Suppressor macrophage (primary cell): ENCODE data around the gene DOCK4.
"Not testable (repeated sequence)": the region's sequence is repeated elsewhere in the genome, so short reads cannot be mapped to it uniquely, and the experiment has no call there.

Source experiments
- DNase-seq, 4 experiments: peaks; one replicate each; pipeline ENCODE4 v3.0.0-alpha.2; 2020 to 2022

DOCK4 gene

GRCh38 chr7:111952783-111953182 is 253.4 kb downstream of the DOCK4 start:
- DNase-seq = no peak

DNA sequence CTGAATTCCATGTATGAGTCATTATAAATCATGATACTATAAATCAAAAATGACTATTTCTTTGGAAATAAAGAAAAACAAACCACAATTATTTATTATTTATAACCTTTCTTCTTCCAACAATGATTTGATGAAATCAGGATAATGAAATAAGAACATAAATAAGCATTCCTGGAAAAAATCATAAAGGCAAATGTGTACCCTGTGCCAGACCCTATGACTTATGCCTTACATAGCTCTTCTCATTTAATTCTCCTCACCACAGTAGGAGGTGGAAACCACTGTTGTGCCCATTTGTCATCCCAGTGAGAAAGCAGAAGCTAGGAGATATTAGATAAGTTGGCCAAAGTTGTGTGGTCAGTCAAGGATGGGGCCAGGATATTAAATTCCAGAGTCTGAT is 255.1 kb downstream of the DOCK4 start:
- peak in 1 of 4 experiments; percentile 32 for DNase-seq

- DNase-seq = peak in 1 of 4 experiments; percentile 17
These were observed 263.6 kb downstream of the DOCK4 start for GRCh38 chr7:111942450-111943081.

- DNase-seq = no peak
These were observed 269.0 kb downstream of the DOCK4 start for GRCh38 chr7:111937163-111937562.

- DNase-seq = no peak
These were observed 272.6 kb downstream of the DOCK4 start for GRCh38 chr7:111933609-111934008.

DNA sequence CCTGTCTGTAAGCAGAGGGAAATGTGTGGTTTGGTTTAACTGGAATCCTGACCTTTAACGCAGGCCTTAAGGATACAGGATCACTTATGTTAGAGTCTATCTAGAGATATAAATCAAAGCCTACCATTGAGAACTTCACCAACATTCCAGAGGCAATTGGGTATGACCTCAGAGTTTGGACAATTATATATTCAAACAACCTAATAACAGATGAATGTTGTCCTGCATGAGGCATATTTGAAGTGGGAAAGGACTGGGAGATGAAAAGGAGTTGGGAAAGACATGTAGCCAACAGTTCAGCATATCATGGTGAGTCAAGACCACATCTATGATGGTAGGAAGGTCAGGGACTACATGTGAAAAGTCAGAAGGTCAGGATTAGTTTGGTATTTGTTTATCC is 274.2 kb downstream of the DOCK4 start:
- DNase-seq = no peak

DNA sequence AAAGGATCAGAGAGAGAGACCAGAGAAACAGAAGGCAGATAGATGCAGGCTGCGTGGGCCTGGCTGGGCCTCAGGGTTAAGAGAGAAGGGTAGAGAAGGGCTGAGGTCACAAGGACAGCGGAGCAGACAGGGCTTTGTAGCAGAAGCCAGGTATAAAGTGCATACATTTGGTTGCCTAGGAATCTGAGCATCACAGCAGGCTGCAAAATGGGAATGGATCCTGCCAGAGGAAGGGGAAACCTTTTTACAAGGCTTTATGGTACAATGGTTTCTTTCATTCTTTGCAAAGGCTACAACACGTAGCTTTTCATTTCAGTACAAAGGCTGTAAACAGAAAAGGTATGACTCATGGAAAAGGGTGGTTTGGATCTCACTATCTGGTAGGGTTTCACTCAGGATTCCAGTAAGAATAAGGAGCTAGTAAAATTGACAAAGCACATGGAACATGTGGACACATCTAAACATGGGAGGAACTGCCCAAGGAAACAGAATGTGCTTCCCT is 275.1 kb downstream of the DOCK4 start:
- no peak for DNase-seq

DNA sequence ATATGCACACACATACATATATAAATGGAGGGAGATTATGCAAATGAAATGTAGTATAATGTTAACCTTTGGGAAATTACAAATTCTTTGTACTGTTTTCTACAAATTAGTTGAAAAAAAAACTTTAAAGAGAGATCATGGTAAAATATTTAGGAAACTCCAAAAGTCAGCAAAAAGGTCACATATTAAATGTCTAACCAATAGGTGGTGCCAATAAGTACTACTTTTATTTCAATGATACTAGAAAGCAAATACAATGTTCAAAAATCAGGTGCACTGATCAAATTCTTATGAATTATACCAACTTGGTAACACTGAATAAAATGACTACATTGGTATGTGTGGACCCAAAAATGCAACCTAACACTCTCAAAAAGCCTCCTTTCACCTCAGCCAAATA is 276.9 kb downstream of the DOCK4 start:
- DNase-seq = no peak

- peak in 1 of 4 experiments; percentile 21 for DNase-seq
These were observed 278.7 kb downstream of the DOCK4 start for GRCh38 chr7:111927353-111928019.

DNA sequence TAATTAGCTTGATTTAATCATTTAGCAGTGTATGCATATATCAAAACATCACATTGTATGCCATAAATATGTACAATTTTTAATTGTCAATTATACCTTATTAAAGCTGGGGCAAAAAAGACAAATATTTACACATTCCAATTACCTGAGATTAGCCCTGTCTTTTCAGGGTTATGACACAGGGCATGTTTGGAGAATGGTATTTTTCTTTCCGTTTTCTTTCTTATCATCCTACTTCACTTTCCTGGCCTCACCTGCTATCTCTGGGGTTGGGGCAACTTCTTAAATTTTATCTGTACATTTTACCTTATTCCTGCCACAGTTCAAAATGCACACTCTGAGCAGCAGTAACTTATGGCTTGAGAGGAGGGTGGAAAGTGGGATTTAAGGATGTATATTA is 285.9 kb downstream of the DOCK4 start:
- DNase-seq = no peak

GRCh38 chr7:111919631-111920179 is 286.5 kb downstream of the DOCK4 start:
- DNase-seq = peak; percentile 42 to 80 (median 46)

DNA sequence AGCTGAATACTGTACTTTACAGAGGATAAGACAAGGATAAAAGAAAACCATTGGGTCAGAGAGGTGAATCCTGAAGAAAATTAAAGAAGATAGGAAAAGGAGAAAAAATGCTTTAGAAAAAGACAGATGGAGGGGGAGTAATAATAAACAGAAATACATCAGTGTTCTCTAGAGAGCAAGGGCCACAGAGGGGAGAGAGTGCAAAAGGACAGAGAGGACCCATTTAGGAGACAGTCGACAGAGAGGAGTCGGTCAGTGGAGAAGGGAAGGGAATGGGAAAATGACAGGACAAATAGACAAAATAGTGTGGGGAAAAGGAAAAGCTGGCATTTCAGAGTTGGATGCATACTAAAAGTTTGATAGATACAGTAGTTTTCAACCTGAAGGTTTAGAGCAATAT is 287.0 kb downstream of the DOCK4 start:
- DNase-seq = no peak

- DNase-seq = peak in 1 of 4 experiments; percentile 11
These were observed 287.7 kb downstream of the DOCK4 start for GRCh38 chr7:111918461-111918860.

DNA sequence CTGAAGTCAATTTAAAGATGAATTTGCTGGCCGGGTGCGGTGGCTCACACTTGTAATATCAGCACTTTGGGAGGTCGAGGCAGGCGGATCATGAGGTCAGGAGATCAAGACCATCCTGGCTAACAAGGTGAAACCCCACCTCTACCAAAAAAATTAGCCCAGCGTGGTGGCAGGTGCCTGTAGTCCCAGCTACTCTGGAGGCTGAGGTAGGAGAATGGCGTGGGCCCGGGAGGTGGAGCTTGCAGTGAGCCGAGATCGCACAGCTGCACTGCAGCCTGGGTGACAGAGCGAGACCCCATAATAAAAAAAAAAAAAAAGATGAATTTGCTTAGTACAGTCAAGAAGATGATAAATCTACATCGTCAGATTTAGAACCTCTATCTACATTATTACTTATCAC is 288.8 kb downstream of the DOCK4 start:
- not testable (repeated sequence) for DNase-seq

DNA sequence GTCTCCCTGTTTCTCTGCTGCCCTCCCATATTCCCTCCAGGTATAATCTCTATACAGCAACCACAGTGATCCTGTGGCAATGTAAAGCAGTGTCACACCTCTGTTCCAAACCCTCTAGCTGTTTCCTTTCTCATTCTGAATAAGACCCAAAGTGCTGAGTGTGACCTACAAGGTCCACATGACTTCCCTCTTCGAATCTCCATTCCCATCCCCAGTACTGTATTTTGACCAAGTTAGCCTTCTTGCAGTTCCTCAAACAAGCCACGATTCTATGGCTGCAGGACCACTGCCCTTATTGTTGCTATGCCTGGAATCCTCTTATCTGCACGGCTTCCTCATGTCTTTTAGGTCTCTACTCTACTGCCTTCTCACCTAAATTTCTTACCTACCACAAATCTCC is 291.9 kb downstream of the DOCK4 start:
- peak; percentile 24 to 61 (median 40) for DNase-seq

GRCh38 chr7:111911166-111911961 is 294.8 kb downstream of the DOCK4 start:
- DNase-seq = no peak

DNA sequence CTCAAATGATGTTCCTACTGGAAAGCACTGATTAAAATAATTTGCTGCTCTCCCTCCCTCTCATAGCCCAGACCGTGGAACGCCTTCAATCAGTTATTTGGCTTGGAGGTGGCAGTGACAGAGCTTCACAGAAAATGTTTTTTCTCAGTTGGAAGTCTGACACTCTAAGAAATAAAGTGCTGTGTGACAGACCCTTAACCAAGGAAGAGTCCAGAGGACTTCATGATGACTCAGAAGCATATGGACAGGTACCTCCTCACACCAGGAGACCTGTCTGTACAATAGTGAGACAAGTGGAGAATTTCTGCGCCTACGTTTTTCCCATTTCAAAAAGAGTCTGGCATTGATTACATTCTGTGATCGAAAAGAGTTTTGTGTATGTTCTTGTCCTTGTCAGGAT is 295.5 kb downstream of the DOCK4 start:
- DNase-seq = no peak

DNA sequence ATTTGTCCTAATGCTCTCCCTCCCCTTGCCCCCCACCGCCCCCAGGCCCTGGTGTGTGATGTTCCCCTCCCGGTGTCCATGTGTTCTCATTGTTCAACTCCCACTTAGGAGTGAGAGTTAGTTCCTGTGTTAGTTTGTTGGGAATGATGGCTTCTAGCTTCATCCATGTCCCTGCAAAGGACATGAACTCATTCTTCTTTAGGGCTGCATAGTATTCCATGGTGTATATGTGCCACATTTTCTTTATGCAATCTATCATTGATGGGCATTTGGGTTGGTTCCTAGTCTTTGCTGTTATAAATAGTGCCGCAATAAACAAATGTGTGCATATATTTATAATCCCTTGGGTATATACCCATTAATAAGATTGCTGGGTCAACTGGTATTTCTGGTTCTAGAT is 297.5 kb downstream of the DOCK4 start:
- DNase-seq = not testable (repeated sequence)

- no peak for DNase-seq
These were observed 302.4 kb downstream of the DOCK4 start for GRCh38 chr7:111903797-111904196.

DNA sequence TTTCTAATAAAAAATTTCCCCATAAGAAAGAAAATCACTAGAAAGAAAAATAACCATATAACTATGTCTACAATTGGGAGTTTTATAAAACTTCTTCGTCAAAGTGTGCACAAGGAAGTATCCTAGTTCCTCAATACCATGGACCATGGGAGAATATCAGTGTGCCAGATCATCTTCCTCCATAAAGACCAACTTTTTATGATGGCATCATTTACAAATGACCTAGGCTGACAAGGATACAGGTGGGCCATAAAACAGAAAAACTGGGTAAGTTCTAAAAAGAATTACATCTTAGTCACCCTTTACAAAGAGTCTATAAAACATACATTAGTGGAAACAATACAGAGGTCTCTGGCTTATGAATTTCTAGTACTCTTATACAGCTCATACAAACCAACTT is 303.2 kb downstream of the DOCK4 start:
- DNase-seq = no peak

- DNase-seq = no peak
These were observed 305.9 kb downstream of the DOCK4 start for GRCh38 chr7:111900283-111900682.

DNA sequence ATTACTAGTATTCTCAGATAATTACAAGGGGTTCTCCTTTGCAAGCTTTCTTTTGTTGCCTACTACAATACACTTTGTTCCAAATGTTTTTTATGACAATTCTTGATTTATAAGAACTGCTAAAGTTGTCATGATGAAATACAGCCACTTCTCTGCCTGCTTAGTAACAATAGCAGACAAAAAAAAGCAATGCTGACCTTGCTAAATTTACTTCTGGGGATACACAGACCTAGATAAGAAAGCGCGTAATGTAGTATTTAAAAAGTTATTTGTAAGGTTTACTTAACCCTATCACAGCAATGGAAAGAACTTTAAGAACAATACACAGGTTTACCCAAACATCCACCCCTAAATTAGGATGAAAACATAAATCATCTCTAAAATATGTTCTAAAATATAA is 311.1 kb downstream of the DOCK4 start:
- no peak for DNase-seq

DNA sequence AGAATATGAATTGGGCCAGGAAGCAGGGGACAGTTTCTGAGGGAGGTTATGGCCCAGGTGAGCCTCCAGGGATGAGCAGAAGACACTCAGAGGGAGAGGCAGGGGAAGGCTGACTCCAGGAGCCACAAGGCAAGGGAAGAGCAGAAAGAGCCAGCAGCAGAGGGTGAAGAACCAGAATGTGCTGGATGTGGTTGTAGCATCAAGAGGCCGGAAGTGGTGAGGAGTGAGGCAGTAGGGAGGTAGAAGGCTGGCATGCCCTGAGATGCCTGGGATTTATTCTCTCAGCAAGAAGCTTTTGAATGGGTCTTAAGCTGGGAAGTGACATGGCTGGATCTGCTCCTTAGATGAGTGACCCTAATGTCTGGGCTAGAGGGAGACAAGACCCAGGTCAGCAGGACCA is 311.7 kb downstream of the DOCK4 start:
- DNase-seq = no peak
